NT2/D1 (cell line): Measurements from ENCODE around the gene PRR9.

Experiments
- SUZ12 ChIP-seq: IDR thresholded peaks from 2 replicates; pipeline ENCODE4 v1.6.1; 2011; ENCODE audit not compliant: insufficient read length, insufficient read depth; ENCODE audit errors: extremely low read depth
- ZNF274 ChIP-seq: IDR thresholded peaks from 2 replicates; pipeline ENCODE4 v1.6.1; 2011; ENCODE audit warnings: mild to moderate bottlenecking, low read depth, low read length

DNA sequence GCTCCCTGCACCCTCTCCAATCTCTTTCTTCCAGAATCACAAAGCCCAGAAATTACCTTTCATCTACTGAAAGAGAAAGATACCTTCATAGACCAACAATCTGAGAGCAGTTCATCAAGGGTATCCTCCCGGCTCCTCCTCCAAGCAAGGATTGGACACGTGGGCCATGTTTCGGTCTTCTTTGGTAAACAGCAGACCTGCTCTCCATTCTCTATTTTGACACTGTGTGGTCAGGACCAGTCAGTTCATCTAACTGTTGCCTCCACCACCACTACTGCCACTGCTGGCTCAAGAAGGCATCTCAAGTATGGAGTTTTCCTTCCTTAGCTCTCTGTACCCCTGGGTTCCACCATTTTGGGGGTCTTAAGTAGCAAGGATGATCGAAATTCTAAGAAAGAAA, 22.2 kb upstream of the PRR9 start:
- TF ChIP-seq ZNF274 (no peak), SUZ12 (no peak)
